SK-N-SH treated with all-trans-retinoic acid at 6 μM for 48 hours (cell line): ENCODE measurements around the gene KCNIP1.

Experiments used
- ATAC-seq: fragments of 200-7000 bp; cut with Tn5 transposase; 3 replicates; pipeline ENCODE4 v1.9.1; 2020; ENCODE audit warnings: mild to moderate bottlenecking, moderate library complexity
- ARNTL ChIP-seq: fragments of 450-650 bp; formaldehyde crosslinking; IDR thresholded peaks from 2 replicates; pipeline ENCODE4 v1.5.0; 2020; ENCODE audit warnings: low read depth, mild to moderate bottlenecking, moderate library complexity, borderline replicate concordance
- BACH2 ChIP-seq: fragments of 250-450 bp; sonication (Bioruptor Pico); IDR thresholded peaks from 2 replicates; pipeline ENCODE4 v1.9.0; 2021; ENCODE audit warnings: mild to moderate bottlenecking, borderline replicate concordance
- CSDC2 ChIP-seq: fragments of 250-450 bp; sonication (Bioruptor Pico); IDR thresholded peaks from 2 replicates; pipeline ENCODE4 v1.5.0; 2020; ENCODE audit warnings: mild to moderate bottlenecking, moderate library complexity
- ESRRG ChIP-seq: fragments of 250-450 bp; sonication (Bioruptor Pico); IDR thresholded peaks from 2 replicates; pipeline ENCODE4 v1.6.1; 2021; ENCODE audit warnings: mild to moderate bottlenecking
- GLIS3 ChIP-seq: fragments of 250-450 bp; sonication (Bioruptor Pico); IDR thresholded peaks from 2 replicates; pipeline ENCODE4 v1.5.0; 2020; ENCODE audit warnings: mild to moderate bottlenecking, moderate library complexity
- ISL1 ChIP-seq: fragments of 250-450 bp; sonication (Bioruptor Pico); IDR thresholded peaks from 2 replicates; pipeline ENCODE4 v2.1.2; 2022; ENCODE audit warnings: mild to moderate bottlenecking, moderate library complexity
- OSR1 ChIP-seq: fragments of 250-450 bp; sonication (Bioruptor Pico); IDR thresholded peaks from 2 replicates; pipeline ENCODE4 v1.8.0; 2022; ENCODE audit warnings: moderate library complexity, mild to moderate bottlenecking, inconsistent platforms
- PPARA ChIP-seq: fragments of 250-450 bp; sonication (Bioruptor Pico); IDR thresholded peaks from 2 replicates; pipeline ENCODE4 v1.5.0; 2020; ENCODE audit warnings: mild to moderate bottlenecking, borderline replicate concordance
- RARB ChIP-seq: fragments of 250-450 bp; sonication (Bioruptor Pico); IDR thresholded peaks from 2 replicates; pipeline ENCODE4 v1.8.0; 2021; ENCODE audit warnings: mild to moderate bottlenecking, moderate library complexity
- SNAI2 ChIP-seq: fragments of 250-450 bp; sonication (Bioruptor Pico); IDR thresholded peaks from 2 replicates; pipeline ENCODE4 v1.5.0; 2020; ENCODE audit warnings: mild to moderate bottlenecking, moderate library complexity
- TCF4 ChIP-seq: fragments of 250-450 bp; sonication (Bioruptor Pico); IDR thresholded peaks from 2 replicates; pipeline ENCODE4 v1.8.0; 2021; ENCODE audit warnings: mild to moderate bottlenecking, moderate library complexity, borderline replicate concordance
- TOX ChIP-seq: fragments of 250-450 bp; sonication (Bioruptor Pico); IDR thresholded peaks from 2 replicates; pipeline ENCODE4 v1.8.0; 2021; ENCODE audit warnings: mild to moderate bottlenecking, moderate library complexity, borderline replicate concordance
- ZC3H10 ChIP-seq: fragments of 250-450 bp; sonication (Bioruptor Pico); IDR thresholded peaks from 2 replicates; pipeline ENCODE4 v1.5.1; 2021; ENCODE audit warnings: mild to moderate bottlenecking, moderate library complexity
- ZFP3 ChIP-seq: fragments of 250-450 bp; sonication (Bioruptor Pico); IDR thresholded peaks from 2 replicates; pipeline ENCODE4 v1.5.0; 2020; ENCODE audit warnings: mild to moderate bottlenecking, moderate library complexity
- ZFP30 ChIP-seq: fragments of 450-650 bp; formaldehyde crosslinking; IDR thresholded peaks from 2 replicates; pipeline ENCODE4 v1.5.0; 2022; ENCODE audit warnings: mild to moderate bottlenecking, moderate library complexity
- ZNF565 ChIP-seq: fragments of 450-650 bp; formaldehyde crosslinking; conservative IDR thresholded peaks from 2 replicates; pipeline ENCODE4 v1.5.0; 2020; ENCODE audit warnings: low read depth, mild to moderate bottlenecking, moderate library complexity
- ZNF70 ChIP-seq: fragments of 450-650 bp; formaldehyde crosslinking; IDR thresholded peaks from 2 replicates; pipeline ENCODE4 v1.5.0; 2020; ENCODE audit warnings: mild to moderate bottlenecking, moderate library complexity
- ZNF8 ChIP-seq: fragments of 450-650 bp; formaldehyde crosslinking; IDR thresholded peaks from 2 replicates; pipeline ENCODE4 v1.5.0; 2020; ENCODE audit warnings: mild to moderate bottlenecking, moderate library complexity
- TF ChIP-seq, protein P1 (sequence below): fragments of 250-450 bp; sonication (Bioruptor Pico); IDR thresholded peaks from 2 replicates; pipeline ENCODE4 v1.5.0; 2020; ENCODE audit warnings: mild to moderate bottlenecking, moderate library complexity
- TF ChIP-seq, protein P2 (sequence below): fragments of 250-450 bp; sonication (Bioruptor Pico); IDR thresholded peaks from 2 replicates; pipeline ENCODE4 v1.5.1; 2021; ENCODE audit warnings: mild to moderate bottlenecking, moderate library complexity
- TF ChIP-seq, protein P3 (sequence below): fragments of 250-450 bp; sonication (Bioruptor Pico); IDR thresholded peaks from 2 replicates; pipeline ENCODE4 v1.8.0; 2021; ENCODE audit warnings: low read depth, mild to moderate bottlenecking, moderate library complexity, borderline replicate concordance
- TF ChIP-seq, protein P4 (sequence below): fragments of 250-450 bp; sonication (Bioruptor Pico); IDR thresholded peaks from 2 replicates; pipeline ENCODE4 v1.5.1; 2020; ENCODE audit warnings: low read depth, mild to moderate bottlenecking, moderate library complexity

The KCNIP1 gene

DNA sequence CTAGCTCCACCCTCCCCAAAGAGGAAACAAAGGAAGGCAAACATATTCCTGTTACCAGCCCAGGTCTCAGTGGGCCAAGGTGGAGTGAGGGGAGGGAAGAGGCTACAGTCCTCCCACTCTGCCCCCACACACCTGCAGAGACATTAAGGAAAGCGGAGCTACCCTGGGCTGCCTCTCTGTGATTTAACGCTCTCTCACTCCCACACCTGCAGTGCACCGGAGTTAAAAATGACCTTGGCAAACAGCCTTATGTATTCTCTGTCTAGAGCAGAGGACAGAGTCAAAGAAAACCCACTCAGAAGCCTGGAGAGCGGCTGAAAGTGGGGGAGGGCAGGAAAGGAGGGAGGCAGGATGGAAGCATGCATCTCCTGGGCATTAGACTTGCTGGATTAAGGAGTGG is 32.7 kb downstream of the KCNIP1 start (continued):
- TF ChIP-seq ZNF70 (CRISPR knock-in tag) = no peak
- no peak for TF ChIP-seq PPARA (CRISPR knock-in tag)

DNA sequence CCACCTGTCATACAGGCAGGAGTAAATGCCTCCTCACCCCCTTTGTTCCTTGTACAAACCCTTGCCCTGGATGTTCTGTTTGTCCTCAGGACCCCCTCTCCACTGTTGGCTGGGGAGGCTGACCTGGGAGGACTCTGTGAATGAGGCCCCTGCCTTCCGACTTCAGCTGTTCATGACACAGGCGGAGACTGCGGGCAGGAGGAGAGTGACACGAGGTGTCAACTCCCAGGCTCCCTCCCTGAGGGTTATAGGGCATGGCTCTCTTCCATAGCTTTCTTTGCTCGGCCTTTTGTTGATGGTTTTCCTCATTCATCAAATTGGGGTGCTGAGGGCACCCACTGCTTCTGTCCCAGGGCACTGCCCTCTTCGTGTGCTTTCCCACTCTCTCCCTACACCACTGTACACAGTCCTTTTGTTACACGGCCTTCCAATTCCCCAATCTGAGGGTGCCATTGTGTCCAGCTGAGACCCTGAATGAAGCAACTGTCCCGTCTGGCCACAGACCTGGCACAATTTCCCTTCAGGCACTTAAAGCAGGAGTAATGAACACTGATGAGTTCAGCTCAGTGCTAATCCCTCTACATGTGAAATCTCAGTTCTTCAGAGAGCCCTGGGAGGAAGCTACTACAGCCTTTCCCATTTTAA is 33.8 kb downstream of the KCNIP1 start:
- ATAC-seq = no peak
- no peak for TF ChIP-seq RARB (CRISPR knock-in tag)
- TF ChIP-seq, protein P1, sequence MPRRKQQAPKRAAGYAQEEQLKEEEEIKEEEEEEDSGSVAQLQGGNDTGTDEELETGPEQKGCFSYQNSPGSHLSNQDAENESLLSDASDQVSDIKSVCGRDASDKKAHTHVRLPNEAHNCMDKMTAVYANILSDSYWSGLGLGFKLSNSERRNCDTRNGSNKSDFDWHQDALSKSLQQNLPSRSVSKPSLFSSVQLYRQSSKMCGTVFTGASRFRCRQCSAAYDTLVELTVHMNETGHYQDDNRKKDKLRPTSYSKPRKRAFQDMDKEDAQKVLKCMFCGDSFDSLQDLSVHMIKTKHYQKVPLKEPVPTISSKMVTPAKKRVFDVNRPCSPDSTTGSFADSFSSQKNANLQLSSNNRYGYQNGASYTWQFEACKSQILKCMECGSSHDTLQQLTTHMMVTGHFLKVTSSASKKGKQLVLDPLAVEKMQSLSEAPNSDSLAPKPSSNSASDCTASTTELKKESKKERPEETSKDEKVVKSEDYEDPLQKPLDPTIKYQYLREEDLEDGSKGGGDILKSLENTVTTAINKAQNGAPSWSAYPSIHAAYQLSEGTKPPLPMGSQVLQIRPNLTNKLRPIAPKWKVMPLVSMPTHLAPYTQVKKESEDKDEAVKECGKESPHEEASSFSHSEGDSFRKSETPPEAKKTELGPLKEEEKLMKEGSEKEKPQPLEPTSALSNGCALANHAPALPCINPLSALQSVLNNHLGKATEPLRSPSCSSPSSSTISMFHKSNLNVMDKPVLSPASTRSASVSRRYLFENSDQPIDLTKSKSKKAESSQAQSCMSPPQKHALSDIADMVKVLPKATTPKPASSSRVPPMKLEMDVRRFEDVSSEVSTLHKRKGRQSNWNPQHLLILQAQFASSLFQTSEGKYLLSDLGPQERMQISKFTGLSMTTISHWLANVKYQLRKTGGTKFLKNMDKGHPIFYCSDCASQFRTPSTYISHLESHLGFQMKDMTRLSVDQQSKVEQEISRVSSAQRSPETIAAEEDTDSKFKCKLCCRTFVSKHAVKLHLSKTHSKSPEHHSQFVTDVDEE (CRISPR knock-in tag) = no peak
- no peak for TF ChIP-seq SNAI2 (CRISPR knock-in tag)
- no peak for TF ChIP-seq ZFP30
- TF ChIP-seq GLIS3 (CRISPR knock-in tag) = no peak
- TF ChIP-seq ZNF8 (CRISPR knock-in tag) = no peak
- TF ChIP-seq ESRRG (CRISPR knock-in tag) = no peak
- TF ChIP-seq, protein P2, sequence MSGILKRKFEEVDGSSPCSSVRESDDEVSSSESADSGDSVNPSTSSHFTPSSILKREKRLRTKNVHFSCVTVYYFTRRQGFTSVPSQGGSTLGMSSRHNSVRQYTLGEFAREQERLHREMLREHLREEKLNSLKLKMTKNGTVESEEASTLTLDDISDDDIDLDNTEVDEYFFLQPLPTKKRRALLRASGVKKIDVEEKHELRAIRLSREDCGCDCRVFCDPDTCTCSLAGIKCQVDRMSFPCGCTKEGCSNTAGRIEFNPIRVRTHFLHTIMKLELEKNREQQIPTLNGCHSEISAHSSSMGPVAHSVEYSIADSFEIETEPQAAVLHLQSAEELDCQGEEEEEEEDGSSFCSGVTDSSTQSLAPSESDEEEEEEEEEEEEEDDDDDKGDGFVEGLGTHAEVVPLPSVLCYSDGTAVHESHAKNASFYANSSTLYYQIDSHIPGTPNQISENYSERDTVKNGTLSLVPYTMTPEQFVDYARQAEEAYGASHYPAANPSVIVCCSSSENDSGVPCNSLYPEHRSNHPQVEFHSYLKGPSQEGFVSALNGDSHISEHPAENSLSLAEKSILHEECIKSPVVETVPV (CRISPR knock-in tag) = no peak
- no peak for TF ChIP-seq ZFP3 (CRISPR knock-in tag)
- TF ChIP-seq TCF4 = no peak
- no peak for TF ChIP-seq PPARA (CRISPR knock-in tag)
- TF ChIP-seq TOX = no peak
- TF ChIP-seq ISL1 (CRISPR knock-in tag) = no peak
- TF ChIP-seq ZC3H10 (CRISPR knock-in tag) = no peak

DNA sequence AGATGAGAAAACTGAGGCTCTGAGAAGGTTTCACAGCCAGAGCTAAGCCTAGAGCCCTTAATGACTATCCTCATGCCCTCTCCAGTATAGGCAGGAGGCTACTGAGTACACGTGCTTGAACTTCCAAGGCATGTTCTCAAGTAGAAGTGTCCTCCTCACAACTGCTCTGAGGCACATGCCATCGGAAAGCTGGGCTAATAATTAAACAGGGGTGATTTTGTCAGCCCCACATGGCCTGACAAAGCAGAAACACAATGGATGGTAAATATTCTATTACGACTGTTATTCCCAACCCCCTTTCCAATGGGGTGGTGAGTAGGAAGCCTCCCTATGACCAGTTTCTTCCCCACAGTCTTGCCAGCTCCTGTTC is 34.3 kb downstream of the KCNIP1 start:
- no peak for ATAC-seq
- TF ChIP-seq CSDC2 (CRISPR knock-in tag) (no peak), TCF4 (no peak)
- TF ChIP-seq, protein P1 (CRISPR knock-in tag) = no peak
- TF ChIP-seq, protein P2 (CRISPR knock-in tag) = no peak

DNA sequence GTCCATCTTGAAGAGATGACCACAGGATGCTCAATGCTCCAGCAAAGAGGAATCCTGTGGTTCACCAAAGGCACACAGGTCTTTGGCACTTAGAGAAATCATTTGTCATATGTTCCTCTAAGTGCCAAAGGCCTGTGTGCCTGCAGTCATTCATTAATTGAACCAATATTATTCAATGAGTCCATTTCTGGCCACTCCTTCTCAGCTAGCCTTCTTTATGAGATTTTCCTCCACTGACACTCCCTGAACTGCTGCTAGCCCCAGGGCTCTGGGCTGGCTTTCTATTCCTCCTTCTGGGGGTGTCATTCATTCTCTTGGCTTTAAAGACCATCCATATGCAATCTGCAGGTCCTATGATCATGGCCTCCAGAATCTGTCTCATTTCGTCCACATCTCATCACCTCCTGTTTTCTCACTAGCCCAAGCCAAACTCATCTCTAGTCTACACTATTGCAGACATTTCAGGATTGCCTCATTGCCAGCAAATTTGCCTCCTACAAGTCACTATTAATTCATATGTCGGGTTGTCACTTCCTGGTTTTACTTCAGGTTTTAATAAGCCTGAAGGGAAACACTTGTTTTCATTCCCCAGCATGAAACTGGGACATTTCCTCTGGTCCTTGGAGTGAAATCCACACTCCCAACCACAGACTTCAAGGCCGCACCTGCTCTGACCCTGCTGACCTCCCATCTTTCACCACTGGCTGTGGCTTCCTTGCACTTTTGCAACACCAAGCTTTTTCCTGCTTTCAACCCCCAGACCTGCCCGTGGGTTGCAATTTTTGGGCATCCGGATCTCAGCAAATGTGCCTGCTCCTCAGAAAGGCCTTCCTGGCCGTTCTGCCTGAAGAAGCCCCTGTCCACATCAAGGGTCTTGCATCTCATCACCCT is 35.1 kb downstream of the KCNIP1 start:
- ATAC-seq = no peak
- TF ChIP-seq ZNF8 (CRISPR knock-in tag) (no peak), OSR1 (CRISPR knock-in tag) (no peak), ZFP30 (no peak), CSDC2 (CRISPR knock-in tag) (no peak), SNAI2 (CRISPR knock-in tag) (no peak), ZC3H10 (CRISPR knock-in tag) (no peak), TOX (no peak), ARNTL (CRISPR knock-in tag) (no peak), GLIS3 (CRISPR knock-in tag) (no peak), RARB (CRISPR knock-in tag) (no peak), ZNF70 (CRISPR knock-in tag) (no peak), ZNF565 (no peak), ESRRG (CRISPR knock-in tag) (no peak), BACH2 (CRISPR knock-in tag) (no peak)
- TF ChIP-seq, protein P3, sequence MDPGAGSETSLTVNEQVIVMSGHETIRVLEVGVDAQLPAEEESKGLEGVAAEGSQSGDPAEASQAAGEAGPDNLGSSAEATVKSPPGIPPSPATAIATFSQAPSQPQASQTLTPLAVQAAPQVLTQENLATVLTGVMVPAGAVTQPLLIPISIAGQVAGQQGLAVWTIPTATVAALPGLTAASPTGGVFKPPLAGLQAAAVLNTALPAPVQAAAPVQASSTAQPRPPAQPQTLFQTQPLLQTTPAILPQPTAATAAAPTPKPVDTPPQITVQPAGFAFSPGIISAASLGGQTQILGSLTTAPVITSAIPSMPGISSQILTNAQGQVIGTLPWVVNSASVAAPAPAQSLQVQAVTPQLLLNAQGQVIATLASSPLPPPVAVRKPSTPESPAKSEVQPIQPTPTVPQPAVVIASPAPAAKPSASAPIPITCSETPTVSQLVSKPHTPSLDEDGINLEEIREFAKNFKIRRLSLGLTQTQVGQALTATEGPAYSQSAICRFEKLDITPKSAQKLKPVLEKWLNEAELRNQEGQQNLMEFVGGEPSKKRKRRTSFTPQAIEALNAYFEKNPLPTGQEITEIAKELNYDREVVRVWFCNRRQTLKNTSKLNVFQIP (CRISPR knock-in tag) = no peak
- TF ChIP-seq, protein P4, sequence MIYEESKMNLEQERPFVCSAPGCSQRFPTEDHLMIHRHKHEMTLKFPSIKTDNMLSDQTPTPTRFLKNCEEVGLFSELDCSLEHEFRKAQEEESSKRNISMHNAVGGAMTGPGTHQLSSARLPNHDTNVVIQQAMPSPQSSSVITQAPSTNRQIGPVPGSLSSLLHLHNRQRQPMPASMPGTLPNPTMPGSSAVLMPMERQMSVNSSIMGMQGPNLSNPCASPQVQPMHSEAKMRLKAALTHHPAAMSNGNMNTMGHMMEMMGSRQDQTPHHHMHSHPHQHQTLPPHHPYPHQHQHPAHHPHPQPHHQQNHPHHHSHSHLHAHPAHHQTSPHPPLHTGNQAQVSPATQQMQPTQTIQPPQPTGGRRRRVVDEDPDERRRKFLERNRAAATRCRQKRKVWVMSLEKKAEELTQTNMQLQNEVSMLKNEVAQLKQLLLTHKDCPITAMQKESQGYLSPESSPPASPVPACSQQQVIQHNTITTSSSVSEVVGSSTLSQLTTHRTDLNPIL (CRISPR knock-in tag) = no peak
